Superior temporal gyrus (tissue), 1 donor: ENCODE measurements around the gene TMPRSS4.

Source experiments
- DNase-seq: peaks from one replicate; pipeline ENCODE4 v3.0.0-alpha.2; 2016; ENCODE audit errors: extremely low spot score

The TMPRSS4 gene

DNA sequence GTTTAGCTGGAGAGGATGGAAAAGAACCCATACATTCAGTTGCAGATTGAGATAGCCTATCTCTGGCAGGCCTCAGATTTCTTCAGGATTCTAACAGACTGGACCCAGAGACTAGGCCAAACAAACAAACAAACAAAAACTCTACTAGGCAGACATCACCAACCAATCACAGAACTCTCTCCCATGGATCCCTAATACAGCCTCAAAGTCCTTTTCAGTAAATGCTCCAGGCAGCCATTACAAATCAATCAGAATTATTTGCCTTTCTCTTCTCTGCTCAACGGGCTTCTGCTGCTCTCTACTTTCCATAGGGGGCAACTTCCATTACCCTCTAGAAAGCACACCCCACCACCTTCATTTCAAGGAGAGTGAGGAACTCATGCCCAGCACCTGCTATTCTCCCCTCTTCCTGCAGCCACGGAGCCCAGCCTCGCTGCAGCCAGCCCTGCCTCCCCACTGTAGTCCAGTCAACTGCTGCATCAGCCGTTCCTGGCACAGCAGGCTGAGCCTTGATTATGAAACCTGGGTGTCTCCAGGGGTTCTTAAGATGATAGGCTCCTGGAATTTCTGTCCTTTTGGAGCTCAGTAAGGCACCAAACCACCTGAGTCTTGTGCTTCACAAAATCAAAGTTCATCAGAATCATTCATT is 28.9 kb downstream of the TMPRSS4 start:
- no peak for DNase-seq

DNA sequence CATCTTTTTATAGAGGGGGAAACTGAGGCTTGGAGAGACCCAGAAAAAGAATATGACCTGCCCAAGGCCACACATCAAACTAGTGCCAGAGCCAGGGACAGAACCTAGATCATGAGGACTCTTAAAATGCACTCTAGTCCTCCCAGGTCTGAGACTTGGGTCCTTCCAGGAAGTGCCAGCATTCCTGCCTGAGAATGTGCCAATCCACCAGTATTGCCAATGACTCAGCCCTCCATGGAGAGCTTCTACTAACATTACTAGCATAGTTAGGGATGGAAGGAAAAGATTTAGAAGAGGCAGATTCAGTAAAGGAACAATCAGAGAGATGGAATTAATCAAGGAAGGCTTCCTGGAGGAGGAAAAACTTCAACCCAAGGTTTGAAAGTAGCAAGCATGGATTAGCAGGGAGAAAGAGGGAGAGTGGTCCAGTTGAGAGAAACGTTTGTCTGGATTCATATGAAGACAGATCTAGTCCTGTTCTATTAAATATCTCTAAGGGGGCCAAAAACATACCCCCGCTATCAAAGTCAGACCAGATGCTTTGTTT is 30.0 kb downstream of the TMPRSS4 start:
- no peak for DNase-seq

DNA sequence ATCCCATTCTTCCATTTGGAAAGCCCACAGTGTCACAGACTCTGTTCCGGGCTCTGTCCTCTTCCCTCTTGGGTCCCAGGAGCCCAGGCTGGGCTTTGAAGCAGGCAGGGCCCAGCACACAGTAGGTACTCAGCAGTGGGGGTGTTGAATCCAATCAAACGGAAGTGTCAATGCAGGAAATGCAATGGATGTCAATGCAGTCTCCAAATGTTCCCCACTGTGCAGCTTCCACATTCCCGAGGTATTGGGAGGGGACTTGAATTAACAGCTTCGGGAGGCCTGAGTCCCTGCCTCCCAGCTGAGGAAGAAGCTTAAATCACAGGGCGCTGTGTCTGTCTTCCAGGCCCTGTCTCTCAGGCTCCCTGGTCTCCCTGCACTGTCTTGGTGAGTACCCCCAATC is 31.6 kb downstream of the TMPRSS4 start:
- DNase-seq: no peak

DNA sequence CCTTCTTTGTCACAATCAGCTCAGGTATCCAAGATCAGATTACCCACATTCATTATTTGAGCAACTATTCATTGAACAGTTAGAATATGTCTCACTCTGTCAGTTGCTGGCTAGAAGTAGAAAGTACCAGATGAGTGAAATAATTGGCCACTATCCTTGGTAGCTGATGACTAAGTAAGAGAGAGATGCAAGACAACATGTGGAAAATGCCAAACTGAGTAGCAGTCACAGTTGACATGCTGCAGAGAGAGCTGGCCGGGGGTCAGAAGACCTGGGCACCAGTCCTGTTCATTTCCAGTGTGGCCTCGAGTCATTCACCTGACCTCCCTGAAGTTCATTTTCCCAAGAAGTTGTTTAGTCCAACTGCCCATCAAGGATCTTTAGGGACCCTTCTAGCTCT is 32.4 kb downstream of the TMPRSS4 start:
- DNase-seq: no peak

DNA sequence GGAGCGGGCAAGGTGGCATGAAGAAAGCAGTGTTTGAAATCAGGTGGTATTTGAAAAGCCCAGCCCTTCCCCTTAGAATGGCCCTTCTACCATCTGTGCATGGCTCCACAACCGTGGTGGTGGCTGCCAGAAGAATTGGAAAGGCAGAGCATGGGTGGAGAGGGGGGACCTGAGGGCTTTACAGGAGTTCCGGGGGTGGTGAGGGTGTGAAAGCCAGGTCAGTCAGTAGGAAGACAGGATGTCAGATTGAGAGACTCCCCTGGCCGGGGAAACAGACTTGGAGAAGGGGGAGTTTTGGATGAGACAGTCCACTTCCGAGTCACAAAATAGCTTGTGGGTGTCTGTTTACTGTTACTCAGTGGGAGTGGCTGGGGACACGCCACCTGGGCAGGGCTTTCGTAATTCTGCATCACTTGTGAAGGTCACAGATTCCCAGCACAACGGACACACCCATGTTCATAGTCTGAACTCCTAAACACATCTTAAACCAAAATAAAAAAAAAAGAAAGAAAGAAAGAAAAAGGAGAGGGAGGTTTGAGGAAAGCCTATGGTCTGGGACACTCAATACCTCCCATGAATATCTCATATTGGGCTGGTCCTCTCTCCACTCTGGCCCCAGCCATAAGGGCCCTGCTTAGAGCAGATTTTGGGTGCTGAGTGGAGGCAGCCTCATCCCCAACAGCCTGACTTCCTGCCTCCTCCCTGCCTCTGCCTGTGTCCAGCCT is 34.3 kb downstream of the TMPRSS4 start:
- DNase-seq: no peak

DNA sequence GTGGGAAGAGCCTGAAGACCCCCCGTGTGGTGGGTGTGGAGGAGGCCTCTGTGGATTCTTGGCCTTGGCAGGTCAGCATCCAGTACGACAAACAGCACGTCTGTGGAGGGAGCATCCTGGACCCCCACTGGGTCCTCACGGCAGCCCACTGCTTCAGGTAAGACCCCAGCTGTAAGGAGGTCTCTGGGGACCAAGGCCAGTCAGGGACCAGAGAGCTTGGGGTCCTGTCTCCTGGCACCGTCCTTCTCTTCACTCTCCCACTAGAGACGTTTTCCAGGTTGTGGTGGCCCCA is 34.8 kb downstream of the TMPRSS4 start:
- DNase-seq: no peak

DNA sequence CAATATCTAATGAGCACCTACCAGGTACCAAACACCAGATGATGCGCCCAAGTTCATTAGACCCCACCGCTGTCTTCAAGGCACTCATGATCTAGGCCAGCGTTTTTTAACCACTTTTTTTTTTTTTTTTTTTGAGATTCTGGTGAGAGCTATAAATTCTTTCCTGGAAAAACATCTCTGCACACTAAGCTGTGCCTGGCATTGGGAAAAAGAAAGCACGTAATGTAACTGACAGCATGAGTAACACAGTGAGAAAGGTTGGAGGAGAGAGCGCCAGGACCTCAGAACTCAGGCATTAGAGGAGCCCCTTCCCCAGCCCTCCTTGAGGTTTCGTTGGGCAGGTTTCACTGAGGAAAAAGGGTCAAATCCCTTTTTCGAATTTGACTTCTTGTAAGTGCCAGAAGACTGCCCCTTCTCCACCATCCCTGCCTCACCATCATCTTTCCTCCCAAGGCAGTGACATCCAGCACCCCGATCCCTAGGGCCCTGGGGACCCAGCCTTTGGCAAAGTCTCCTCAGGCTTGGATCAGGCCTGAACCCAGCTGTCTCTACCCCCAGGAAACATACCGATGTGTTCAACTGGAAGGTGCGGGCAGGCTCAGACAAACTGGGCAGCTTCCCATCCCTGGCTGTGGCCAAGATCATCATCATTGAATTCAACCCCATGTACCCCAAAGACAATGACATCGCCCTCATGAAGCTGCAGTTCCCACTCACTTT is 36.0 kb downstream of the TMPRSS4 start:
- DNase-seq: no peak

DNA sequence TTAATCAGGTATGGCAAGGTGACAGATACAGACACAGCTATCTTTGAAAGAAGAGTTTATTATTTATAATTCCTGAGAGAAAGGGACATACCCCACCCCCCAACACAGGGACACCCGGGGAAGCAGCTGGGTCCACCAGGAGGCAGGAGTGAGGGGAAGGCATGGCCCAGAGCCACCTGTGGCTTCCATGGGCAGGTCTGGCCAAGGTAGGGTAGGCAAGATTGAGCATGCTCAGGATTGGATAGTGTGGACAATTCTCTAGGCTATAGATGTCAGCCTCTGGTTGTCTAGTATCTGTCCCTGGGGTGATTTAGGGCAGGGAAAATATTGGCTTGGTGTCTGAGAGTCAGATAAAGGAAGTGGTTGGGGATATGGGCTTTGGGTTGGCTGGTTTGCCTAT is 37.4 kb downstream of the TMPRSS4 start:
- DNase-seq: no peak

DNA sequence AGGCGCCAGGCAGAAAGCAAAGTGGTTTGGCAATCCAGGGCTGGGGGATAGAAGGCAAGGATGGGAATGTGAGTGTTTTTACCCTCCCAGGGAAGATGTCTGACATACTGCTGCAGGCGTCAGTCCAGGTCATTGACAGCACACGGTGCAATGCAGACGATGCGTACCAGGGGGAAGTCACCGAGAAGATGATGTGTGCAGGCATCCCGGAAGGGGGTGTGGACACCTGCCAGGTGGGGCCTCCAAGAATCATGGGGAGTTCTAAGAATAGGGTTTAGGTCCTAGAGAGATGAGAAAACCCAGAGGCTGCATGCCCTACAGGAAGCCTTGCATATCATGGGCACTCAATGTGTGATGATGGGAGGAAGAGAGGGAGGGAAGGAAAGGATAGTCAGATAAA is 38.2 kb downstream of the TMPRSS4 start:
- no peak for DNase-seq

DNA sequence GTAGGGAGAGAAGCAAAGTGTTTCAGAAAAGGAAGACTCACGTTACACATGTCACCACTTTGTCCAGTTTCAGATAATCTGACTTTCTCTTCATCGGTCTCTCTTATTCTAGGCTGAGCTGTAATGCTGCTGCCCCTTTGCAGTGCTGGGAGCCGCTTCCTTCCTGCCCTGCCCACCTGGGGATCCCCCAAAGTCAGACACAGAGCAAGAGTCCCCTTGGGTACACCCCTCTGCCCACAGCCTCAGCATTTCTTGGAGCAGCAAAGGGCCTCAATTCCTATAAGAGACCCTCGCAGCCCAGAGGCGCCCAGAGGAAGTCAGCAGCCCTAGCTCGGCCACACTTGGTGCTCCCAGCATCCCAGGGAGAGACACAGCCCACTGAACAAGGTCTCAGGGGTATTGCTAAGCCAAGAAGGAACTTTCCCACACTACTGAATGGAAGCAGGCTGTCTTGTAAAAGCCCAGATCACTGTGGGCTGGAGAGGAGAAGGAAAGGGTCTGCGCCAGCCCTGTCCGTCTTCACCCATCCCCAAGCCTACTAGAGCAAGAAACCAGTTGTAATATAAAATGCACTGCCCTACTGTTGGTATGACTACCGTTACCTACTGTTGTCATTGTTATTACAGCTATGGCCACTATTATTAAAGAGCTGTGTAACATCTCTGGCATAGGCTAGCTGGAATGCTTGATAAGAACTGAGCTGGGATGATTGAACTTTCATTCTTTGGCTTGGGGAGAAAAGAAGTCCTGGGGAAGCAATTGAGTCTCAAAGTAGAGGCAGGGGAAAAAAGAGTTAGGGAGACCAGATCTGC is 41.1 kb downstream of the TMPRSS4 start:
- DNase-seq: no peak

DNA sequence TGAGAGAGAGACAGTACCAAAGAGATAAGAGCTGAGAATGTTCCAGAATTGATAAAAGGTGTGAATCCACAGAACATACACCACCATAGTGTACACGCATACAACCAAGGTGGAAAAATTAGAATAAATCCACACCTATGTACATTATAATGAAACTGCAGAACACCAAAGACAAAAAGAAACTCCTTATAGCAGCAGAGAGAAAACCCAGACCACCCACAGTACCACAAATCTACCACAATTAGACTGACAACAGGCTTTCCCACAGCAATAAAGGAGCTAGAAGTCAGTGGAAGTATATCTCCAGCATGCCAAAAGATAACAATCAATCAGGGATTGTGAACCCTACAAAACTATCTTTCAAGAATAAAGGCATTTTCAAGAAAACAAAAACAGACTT is 43.9 kb downstream of the TMPRSS4 start:
- DNase-seq: no peak

DNA sequence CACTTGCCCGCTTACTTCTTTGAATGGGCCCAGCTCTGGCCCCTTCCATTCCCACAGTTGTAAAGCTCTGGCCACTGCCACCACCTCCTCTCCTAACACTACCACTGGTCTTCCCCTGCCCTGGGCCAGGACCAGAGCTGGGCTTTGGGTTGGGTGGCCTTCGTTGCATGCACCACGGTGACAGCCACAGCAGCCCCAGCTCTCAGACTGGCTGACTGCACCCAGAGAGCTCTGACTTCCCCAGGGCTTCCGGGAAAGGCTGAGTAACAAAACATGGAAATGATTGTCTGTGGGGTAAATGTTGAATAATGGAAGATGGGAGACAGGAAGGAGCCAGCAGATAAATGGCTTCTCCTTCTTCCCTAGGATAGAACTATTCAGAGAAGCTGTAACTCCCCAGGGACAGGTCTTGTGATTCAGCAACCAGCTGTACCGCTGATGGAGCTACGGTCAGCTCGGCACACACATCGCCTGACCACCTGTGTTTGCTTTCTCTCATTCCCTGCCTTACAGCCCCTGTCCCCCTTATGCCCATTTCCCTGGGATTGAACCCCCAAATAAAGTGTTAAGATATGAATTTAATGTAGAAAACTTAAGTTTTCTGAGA is 48.2 kb downstream of the TMPRSS4 start:
- no peak for DNase-seq

DNA sequence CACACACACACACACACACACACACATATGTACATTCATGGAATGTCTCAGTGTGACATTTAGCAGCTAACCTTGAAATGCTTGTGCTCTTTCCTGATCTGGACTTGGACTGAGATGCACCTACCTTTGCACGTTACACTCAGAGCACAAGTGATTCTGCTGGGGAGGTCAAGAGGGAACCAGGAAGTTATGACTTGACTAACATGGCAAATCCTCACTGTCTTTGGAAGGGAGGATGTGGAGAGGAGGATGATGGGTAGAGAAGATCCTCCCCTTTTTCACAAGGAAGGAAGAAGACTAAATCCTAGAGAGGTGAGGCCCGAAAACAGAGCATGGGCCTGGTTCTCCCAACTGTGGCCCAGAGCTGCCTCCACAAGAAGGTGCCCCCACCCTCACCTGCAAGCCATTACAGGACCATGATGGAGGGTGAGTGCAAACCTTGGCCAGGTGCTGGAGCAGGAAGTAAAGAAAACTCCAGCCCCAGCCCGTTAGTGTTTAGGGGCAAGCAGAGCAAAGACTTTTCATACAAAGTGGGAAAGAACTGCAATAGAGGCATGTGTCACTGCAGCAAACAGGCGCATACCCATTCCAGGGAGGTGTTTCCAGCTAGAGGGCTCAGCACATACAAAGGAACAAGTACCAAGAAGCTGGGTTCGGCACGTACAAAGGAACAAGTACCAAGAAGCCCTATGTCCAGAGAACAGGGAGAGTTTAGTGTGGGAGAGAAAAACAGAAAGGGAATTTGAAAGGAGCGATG is 49.4 kb downstream of the TMPRSS4 start:
- DNase-seq: no peak

DNA sequence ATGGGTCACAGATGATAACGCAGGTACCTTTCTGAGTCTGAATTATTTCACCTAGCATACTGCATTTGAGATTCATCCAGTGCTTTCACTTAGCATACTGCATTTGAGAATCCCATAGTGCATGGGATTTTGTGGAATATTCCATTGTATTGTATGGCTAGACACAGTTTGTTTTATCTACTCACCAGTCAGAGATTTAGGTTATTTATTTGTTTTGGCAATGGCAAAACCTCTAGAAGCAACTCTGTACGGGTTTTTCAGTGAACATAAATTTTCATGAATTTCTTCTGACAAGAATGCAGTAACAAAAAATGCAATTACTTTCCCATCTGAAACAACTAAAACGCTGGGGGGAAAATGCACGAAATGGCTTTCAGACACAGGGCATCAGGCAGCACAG is 51.4 kb downstream of the TMPRSS4 start:
- no peak for DNase-seq

DNA sequence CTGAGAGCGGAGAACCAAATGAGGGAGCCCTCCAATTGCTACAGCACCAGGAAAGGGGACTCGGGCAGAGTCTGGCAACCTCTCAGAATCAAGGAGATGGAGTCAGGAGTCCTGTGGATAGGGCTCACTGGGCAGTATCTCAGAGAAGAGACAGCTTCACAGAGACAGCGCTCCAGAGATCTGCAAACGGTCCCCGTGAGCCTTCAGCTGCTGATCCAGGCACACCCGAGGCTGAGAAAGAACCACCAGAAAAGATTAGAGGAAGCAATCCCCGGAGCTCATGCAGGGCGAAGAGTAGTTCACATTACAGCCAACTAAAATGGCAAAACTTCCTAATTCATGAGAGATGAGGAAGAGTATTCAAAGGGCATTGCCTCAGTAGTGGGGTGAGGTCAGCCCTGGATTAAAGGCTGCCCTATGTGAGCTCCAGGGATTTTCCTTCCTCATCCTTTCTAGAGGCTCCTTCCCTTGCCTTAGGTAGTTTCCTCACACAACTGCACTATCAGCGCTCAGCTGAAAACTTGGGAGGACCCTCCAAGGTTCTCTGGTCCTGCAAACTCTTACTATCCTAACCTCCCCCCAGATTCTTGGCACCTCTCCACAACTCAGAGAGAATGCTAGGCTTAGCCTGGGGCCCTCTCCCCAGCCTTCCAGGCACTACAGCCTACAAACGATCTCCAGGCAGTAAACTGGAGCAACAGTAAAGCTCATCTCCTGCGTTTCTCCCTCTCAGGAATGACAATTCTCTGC is 52.0 kb downstream of the TMPRSS4 start:
- no peak for DNase-seq

DNA sequence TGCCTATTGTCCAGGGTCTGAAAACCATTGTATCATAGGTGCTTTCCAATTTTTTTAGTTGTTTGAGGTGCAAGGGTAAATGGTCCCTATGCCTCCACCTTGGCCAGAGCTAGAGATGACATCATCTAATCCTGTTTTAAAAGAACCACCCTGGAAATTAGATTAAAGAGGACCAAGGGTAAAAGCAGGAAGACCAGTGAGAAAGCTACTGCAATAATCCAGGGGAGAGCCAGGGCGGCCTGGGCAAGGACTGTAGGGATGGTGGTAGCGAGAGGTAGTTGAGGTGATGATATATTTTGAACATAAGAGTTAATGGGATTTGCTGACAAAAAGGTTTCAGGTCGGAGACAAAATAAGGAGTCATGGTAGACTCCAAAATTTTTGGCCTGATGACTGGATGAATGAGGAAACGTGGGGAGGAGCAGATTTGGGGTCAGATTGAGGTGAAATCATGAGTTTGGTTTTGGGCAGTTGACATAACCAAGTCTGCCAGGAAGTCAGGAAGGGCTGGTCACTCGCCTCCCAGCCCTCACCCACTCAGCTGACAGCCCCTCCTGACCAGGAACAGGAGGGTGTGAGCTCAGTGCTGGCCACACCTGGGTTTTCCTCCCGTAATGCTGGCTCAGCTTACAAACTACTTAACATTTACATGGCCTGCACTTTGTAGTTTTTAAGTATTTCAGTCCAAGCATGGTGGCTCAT is 52.7 kb downstream of the TMPRSS4 start:
- DNase-seq: no peak

DNA sequence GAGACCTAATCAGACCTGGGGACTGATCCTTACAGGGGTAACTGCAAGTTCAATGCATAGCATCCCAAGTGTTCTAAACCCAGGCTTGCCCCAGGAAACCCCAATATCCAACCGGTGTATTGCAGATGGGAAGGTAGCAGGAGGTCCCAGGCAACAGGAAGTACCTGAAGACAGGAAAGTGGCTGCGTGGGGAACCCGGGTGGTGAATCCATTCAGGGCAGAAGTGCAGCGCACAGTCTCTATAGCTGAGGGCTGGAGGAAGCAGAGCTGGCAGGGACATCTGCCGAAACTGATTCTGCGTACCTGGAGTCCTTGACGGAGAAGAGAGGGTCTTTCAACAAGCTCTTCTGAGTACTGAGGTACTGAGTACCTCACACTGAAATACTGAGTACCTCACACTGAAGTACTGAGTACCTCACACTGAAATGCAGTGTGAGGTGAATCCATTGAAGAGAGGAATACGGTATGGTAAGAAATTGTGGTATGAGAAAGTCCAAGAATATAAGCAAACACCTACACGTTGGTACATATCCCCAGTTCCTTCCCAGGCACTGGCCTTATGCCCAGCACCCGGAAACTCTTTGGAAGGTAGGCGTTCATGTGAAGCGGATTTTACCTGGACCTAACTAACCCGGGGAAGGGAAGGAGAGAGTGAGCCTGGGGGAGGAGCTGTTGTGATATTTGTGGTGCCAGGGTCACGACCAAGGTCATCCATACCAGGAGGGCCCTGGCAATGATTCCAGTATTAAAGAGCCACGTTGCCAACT is 55.7 kb downstream of the TMPRSS4 start:
- DNase-seq: no peak

DNA sequence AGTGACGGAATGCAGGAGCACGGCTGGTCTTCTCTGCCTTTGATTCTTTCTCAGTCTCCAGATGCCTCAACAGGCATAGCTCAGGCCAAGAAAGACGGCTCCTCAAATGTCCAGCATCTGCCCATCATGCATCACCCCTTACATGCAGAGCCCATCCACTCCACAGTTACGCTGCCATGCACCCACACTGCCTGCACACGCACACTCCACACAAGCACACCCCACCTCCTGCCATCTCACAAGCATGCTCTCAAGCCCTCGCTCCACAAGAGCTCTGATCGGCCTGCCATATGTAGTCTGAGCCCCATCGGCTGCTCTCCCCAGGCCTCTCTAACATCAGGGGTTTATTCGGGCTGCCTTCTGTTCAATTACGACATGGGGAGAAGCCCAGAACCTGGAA is 56.9 kb downstream of the TMPRSS4 start:
- DNase-seq: no peak
